GM12865 (cell line): Measurements from ENCODE around the gene ARHGAP11A.

Experiments
- DNase-seq: peaks from one replicate; pipeline ENCODE4 v3.0.0; 2010; ENCODE audit warnings: low read depth
- H3K4me3 ChIP-seq: 2 replicates; pipeline ENCODE4 v1.5.1; 2011; ENCODE audit warnings: mild to moderate bottlenecking, low read depth, low read length, control low read depth
- CTCF ChIP-seq: IDR thresholded peaks from 2 replicates; pipeline ENCODE4 v1.5.1; 2011; ENCODE audit warnings: low read length, control low read depth, low read depth, inconsistent platforms; ENCODE audit not compliant: insufficient read depth; ENCODE audit errors: missing control alignments

ARHGAP11A gene

GRCh38 chr15:32671339-32672325 is 56.3 kb downstream of the ARHGAP11A start:
- no peak for DNase-seq
- no peak overlapping the region for H3K4me3 ChIP-seq
- no peak for TF ChIP-seq CTCF

- no peak for TF ChIP-seq CTCF
- DNase-seq: no peak
- no peak overlapping the region for H3K4me3 ChIP-seq
Measured at GRCh38 chr15:32674681-32675080, 59.4 kb downstream of the ARHGAP11A start.

- no peak for TF ChIP-seq CTCF
- H3K4me3 ChIP-seq: no peak overlapping the region
- DNase-seq: no peak
Measured at GRCh38 chr15:32675466-32675865, 60.2 kb downstream of the ARHGAP11A start.

GRCh38 chr15:32676169-32676568 is 60.9 kb downstream of the ARHGAP11A start:
- no peak overlapping the region for H3K4me3 ChIP-seq
- TF ChIP-seq CTCF: no peak
- no peak for DNase-seq

- no peak for DNase-seq
- no peak for TF ChIP-seq CTCF
- H3K4me3 ChIP-seq: no peak overlapping the region
Measured at GRCh38 chr15:32677238-32677750, 62.0 kb downstream of the ARHGAP11A start.

- no peak overlapping the region for H3K4me3 ChIP-seq
- TF ChIP-seq CTCF: no peak
- DNase-seq: no peak
Measured at GRCh38 chr15:32679298-32679690, 64.0 kb downstream of the ARHGAP11A start.
